Neutrophil (primary cell): ENCODE measurements around the gene CPO.

Source experiments
- H3K27ac ChIP-seq: fragments of 200-600 bp; sonication (generic); 2 replicates; pipeline ENCODE4 v1.5.1; 2016; ENCODE audit warnings: mild to moderate bottlenecking, moderate library complexity
- H3K27me3 ChIP-seq: fragments of 200-600 bp; sonication (generic); 2 replicates; pipeline ENCODE4 v1.6.0; 2016; ENCODE audit warnings: mild to moderate bottlenecking
- H3K36me3 ChIP-seq: fragments of 200-600 bp; sonication (generic); 2 replicates; pipeline ENCODE4 v1.5.1; 2017
- H3K4me1 ChIP-seq, 2 experiments: fragments of 200-600 bp in 1 of 2; sonication (generic) in 1 of 2; 1 replicate in 1 of 2; 2 replicates in 1 of 2; pipeline versions ENCODE4 v1.5.1 to v1.6.1; 2013 to 2016; ENCODE audit warnings: low read depth in 1 of 2, low read length in 1 of 2, mild to moderate bottlenecking in 1 of 2, moderate library complexity in 1 of 2; ENCODE audit not compliant: control insufficient read depth in 1 of 2, insufficient read depth in 1 of 2
- H3K4me3 ChIP-seq, 2 experiments: fragments of 200-600 bp in 1 of 2; sonication (generic) in 1 of 2; 1 replicate in 1 of 2; 2 replicates in 1 of 2; pipeline ENCODE4 v1.5.1; 2013 to 2016; ENCODE audit warnings: low read depth in 1 of 2, low read length in 1 of 2, mild to moderate bottlenecking in 1 of 2, moderate library complexity in 1 of 2
- H3K9me3 ChIP-seq: fragments of 200-600 bp; sonication (generic); 2 replicates; pipeline ENCODE4 v1.5.1; 2016
- TF ChIP-seq, protein P1 (sequence below): fragments of 200-600 bp; sonication (generic); IDR thresholded peaks from 2 replicates; pipeline ENCODE4 v1.5.1; 2016; ENCODE audit warnings: antibody characterized with exemption

CPO gene

GRCh38 chr2:206920951-206921350, 18.4 kb upstream of the CPO start:
- Histone ChIP-seq H3K27me3 (no peaks in the 10 kb centered on the region), H3K4me3 (no peak overlapping the region), H3K27ac (no peak overlapping the region), H3K4me1 (no peaks in the 10 kb centered on the region), H3K9me3 (no peaks in the 10 kb centered on the region), H3K36me3 (no peaks in the 10 kb centered on the region)
- TF ChIP-seq, protein P1, sequence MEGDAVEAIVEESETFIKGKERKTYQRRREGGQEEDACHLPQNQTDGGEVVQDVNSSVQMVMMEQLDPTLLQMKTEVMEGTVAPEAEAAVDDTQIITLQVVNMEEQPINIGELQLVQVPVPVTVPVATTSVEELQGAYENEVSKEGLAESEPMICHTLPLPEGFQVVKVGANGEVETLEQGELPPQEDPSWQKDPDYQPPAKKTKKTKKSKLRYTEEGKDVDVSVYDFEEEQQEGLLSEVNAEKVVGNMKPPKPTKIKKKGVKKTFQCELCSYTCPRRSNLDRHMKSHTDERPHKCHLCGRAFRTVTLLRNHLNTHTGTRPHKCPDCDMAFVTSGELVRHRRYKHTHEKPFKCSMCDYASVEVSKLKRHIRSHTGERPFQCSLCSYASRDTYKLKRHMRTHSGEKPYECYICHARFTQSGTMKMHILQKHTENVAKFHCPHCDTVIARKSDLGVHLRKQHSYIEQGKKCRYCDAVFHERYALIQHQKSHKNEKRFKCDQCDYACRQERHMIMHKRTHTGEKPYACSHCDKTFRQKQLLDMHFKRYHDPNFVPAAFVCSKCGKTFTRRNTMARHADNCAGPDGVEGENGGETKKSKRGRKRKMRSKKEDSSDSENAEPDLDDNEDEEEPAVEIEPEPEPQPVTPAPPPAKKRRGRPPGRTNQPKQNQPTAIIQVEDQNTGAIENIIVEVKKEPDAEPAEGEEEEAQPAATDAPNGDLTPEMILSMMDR = no peak

DNA sequence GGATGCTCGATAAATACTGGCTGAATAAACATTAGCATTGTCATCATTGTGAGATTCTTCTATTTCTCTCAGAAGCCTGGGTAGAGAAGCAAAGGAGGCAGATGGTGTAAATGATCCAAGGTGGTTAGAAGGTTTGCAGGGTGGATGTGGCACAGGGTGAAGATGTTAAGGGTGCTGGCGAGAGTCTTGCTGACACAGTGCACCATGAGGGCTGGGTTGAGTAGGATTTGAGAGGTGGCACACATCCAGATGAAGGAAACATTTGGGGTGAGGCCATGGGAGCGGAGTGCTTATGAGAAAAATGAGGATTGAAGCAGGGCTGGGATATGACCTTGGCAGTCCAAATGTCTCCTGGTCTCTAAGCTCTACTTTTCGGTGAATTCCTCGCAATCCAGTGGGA, 17.8 kb upstream of the CPO start:
- TF ChIP-seq, protein P1 = no peak
- Histone ChIP-seq H3K9me3 (no peaks in the 10 kb centered on the region), H3K27ac (no peak overlapping the region), H3K4me1 (no peaks in the 10 kb centered on the region), H3K27me3 (no peaks in the 10 kb centered on the region), H3K4me3 (no peak overlapping the region), H3K36me3 (no peaks in the 10 kb centered on the region)

DNA sequence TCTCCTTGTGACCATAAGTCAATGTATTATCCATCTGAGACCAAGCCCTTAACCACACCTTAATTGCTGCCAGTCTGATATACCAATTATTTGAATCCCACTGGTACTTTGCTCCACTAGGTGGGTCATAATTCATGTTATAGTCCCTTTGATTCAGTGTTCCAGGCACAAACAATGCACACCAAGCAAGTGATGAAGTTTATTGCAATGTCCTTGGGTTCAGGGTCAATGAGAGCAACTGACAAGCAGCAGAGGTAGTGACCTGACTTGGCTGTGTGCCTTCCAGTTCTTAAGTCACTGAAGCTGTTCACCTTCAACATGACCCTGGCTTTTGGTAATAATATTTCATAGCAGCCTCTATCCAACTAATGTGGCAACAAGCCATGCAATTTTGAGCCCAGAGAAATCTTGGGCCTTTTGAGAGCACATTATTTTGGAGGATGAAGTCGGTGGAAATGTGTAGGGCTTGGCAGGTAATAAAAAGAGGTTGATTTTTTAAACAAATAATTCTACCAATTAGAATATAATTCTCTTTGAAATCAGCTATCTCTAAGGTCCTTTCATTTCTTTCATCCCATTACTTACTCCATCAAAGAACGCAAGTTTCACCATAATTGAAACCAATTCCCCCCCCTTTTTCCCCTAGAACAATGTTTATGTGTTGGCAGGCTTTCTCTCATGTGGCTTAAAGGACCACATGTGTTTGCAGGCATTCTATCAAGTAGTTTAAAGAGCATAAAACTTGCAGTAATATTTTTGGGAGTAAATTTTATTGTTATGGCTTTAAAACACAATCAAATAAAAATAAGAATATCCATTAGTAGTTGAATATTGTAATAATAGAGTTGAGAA, 3.1 kb upstream of the CPO start:
- H3K27me3 ChIP-seq = no peaks in the 10 kb centered on the region
- H3K4me1 ChIP-seq = peaks cover 9 to 10% of the 10 kb centered on the region in 2 experiments
- H3K36me3 ChIP-seq = no peaks in the 10 kb centered on the region
- no peak overlapping the region for H3K4me3 ChIP-seq
- H3K9me3 ChIP-seq = no peaks in the 10 kb centered on the region
- no peak overlapping the region for H3K27ac ChIP-seq
- TF ChIP-seq, protein P1 = no peak

DNA sequence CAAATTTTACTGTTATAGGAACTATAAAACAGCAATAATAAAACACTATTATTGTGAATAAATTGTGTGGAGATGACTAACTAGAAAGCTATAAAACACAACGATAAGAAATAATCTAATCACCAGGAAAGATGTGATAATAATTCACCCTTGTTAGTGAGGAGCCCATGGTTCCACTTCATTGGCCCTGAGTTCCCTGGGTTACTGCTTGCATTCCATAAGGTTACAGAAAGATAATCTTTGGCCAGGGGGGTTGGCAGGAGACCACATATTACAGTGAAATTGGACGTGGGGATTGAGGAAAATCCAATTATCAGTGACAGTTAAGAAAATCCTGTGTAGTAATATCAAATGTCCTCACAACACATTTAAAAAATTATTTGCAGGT, 2.5 kb upstream of the CPO start:
- no peaks in the 10 kb centered on the region for H3K36me3 ChIP-seq
- TF ChIP-seq, protein P1 = no peak
- no peaks in the 10 kb centered on the region for H3K27me3 ChIP-seq
- H3K27ac ChIP-seq = no peak overlapping the region
- peaks cover 9 to 10% of the 10 kb centered on the region in 2 experiments for H3K4me1 ChIP-seq
- H3K9me3 ChIP-seq = no peaks in the 10 kb centered on the region
- H3K4me3 ChIP-seq = no peak overlapping the region

DNA sequence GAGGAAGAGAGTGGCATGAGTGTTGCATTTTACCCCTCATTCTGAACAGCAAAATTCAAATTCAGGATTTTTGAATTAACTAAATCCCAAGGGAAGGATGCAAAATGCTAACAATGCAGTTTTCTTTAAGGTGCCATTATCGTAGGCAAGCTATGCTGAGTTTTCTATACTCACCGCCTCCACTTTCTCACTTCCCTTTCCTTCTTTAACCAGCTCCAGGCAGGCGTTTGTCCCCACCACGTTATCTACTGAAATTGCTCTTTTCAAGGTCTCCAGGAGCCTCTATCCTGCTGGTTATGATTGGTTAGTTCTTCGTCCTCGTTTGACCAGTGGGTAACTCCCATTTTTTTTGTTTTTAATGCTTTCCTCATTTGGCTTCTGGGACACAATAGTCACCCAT, 1.8 kb upstream of the CPO start:
- TF ChIP-seq, protein P1 = no peak
- H3K4me1 ChIP-seq = peaks cover 9 to 10% of the 10 kb centered on the region in 2 experiments
- H3K27ac ChIP-seq = no peak overlapping the region
- H3K4me3 ChIP-seq = no peak overlapping the region
- no peaks in the 10 kb centered on the region for H3K27me3 ChIP-seq
- no peaks in the 10 kb centered on the region for H3K9me3 ChIP-seq
- no peaks in the 10 kb centered on the region for H3K36me3 ChIP-seq
